ENCODE data around the gene RGS19. TPM values are rescaled to one million over a fixed set of nuclear protein-coding genes. Genes with fewer than 3 reads are reported as not detected.
"Not testable (repeated sequence)": the region's sequence is repeated elsewhere in the genome, so short reads cannot be mapped to it uniquely, and the experiment has no call there.

Gene RGS19
- total RNA-seq, 1 experiment from 2014 or later: 32.0 TPM

GRCh38 chr20:64087226-64087825 lies 8.0 kb upstream of the RGS19 start:
- BruUV-seq (replicated peaks); ATAC-seq; H3K36me3 ChIP-seq (ENCODE audit: control insufficient read depth, insufficient read depth, low read length); H3K9me3 ChIP-seq (ENCODE audit: control insufficient read depth, insufficient read depth, low read depth, low read length); H3K4me3 ChIP-seq (ENCODE audit: low read depth in 2 of 2, low read length in 2 of 2); POLR2A ChIA-PET; H3K27ac ChIP-seq (ENCODE audit: low read length); H3K4me1 ChIP-seq (ENCODE audit: control insufficient read depth, insufficient read depth, low read length); in situ Hi-C loops (cut with HindIII; ENCODE audit: low pct_unique_long_range_greater_than_20kb, low sequenced_read_pairs); intact Hi-C loops (cut with micrococcal nuclease; ENCODE audit: unreplicated experiment); H3K27me3 ChIP-seq (ENCODE audit: control insufficient read depth, insufficient read depth, low read length); DNase-seq (ENCODE audit: low read depth, low spot score): not testable (repeated sequence)
- CTCF ChIA-PET: interaction anchor here (1.1 kb wide), 1 partner anchor 15 kb away, joined by 3 read pairs; no protein-coding TSS in a partner anchor

DNA sequence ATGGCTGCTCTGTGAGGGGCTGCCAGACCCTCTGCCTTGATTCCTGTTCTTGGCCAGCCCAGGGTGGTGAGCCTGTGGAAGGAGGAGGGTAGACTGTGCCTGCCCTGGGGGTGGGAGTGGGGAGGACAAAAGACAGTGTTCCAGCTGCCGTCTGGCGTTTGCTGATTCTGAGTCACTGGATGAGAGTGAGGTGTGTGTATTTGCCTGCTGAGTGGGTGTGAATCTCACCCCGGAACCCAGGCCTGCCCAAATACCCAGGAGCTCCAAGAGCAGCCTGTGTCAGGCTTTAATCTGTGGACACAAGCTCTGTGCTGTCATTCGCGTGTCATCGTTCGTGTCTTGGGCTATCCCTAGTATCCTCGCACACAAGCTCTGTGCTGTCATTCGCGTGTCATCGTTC lies 7.5 kb upstream of the RGS19 start:
- no peak overlapping the region for H3K4me3 ChIP-seq (ENCODE audit: low read depth in 2 of 2, low read length in 2 of 2)
- ATAC-seq: no peak
- CTCF ChIA-PET: interaction anchor here (1.1 kb wide), 1 partner anchor 16 kb away, joined by 3 read pairs; no protein-coding TSS in a partner anchor

DNA sequence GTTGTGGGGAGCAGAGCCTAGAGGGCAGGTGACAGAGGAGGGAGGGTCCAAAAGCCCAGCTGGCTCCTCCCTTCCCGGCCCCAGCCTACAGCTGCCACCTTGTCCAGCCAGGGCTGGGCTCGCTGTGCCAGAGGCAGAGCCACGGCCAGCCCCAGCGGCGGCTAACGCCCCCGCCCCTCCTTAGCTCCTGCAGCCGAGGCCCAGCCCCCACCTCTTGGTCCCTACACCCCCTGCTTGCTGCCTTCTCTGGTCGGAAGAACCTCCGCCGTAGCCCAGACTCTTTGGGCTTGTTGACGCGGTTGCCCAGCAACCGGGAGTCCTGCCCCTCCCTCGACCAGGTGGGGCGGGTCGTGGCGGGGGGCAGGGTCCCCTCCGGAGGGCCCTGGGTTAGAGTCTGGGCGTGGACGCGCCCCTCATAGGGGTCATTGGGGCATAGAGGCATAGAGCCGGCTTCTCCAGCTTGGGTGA lies 5.4 kb upstream of the RGS19 start:
- no TSS peak for BruUV-seq (replicated peaks)
- DNase-seq (ENCODE audit: low read depth, low spot score) (no peak), ATAC-seq (no peak)
- in situ Hi-C loops (cut with HindIII; ENCODE audit: low pct_unique_long_range_greater_than_20kb, low sequenced_read_pairs): no loop called here
- POLR2A ChIA-PET: no interaction called here
- H3K9me3 ChIP-seq (ENCODE audit: control insufficient read depth, insufficient read depth, low read depth, low read length): no peaks in the 10 kb centered on the region
- no peaks in the 10 kb centered on the region for H3K36me3 ChIP-seq (ENCODE audit: control insufficient read depth, insufficient read depth, low read length)
- CTCF ChIA-PET: interaction anchor here (0.7 to 1.9 kb wide), 2 partner anchors 22 to 35 kb away, joined by 3 to 6 read pairs; no protein-coding TSS in a partner anchor
- H3K27me3 ChIP-seq (ENCODE audit: control insufficient read depth, insufficient read depth, low read length): no peaks in the 10 kb centered on the region
- H3K4me1 ChIP-seq (ENCODE audit: control insufficient read depth, insufficient read depth, low read length): peaks cover 11% of the 10 kb centered on the region
- intact Hi-C loops (cut with micrococcal nuclease; ENCODE audit: unreplicated experiment): no loop called here
- TF ChIP-seq SIN3A (IDR thresholded peaks at IDR 0.05; ENCODE audit: borderline replicate concordance, insufficient read depth, low read depth, low read length): no peak
- no peak for TF ChIP-seq TCF7L2 (IDR thresholded peaks at IDR 0.05; ENCODE audit: low read depth, low read length)
- no peak for TF ChIP-seq CTCF (IDR thresholded peaks at IDR 0.05)
- no peak for TF ChIP-seq POLR2AphosphoS5 (IDR thresholded peaks at IDR 0.05; ENCODE audit: low read depth, low read length)
- no peak for TF ChIP-seq REST (IDR thresholded peaks at IDR 0.05; ENCODE audit: insufficient read depth in 1 of 2, low read depth in 2 of 2, low read length in 1 of 2)
- H3K4me3 ChIP-seq (ENCODE audit: low read depth in 2 of 2, low read length in 2 of 2): no peak overlapping the region
- H3K27ac ChIP-seq (ENCODE audit: low read length): no peak overlapping the region

More for the DNA sequence above, 7.5 kb upstream of the RGS19 start:
- Histone ChIP-seq H3K4me1 (ENCODE audit: control insufficient read depth, insufficient read depth, low read length) (peaks cover 5% of the 10 kb centered on the region), H3K27ac (ENCODE audit: low read length) (no peak overlapping the region), H3K9me3 (ENCODE audit: control insufficient read depth, insufficient read depth, low read depth, low read length) (no peaks in the 10 kb centered on the region), H3K36me3 (ENCODE audit: control insufficient read depth, insufficient read depth, low read length) (no peaks in the 10 kb centered on the region), H3K27me3 (ENCODE audit: control insufficient read depth, insufficient read depth, low read length) (no peaks in the 10 kb centered on the region)
- no TSS peak for BruUV-seq (replicated peaks)
- POLR2A ChIA-PET: no interaction called here
- no peak for DNase-seq (ENCODE audit: low read depth, low spot score)
- intact Hi-C loops (cut with micrococcal nuclease; ENCODE audit: unreplicated experiment) (no loop called here), in situ Hi-C loops (cut with HindIII; ENCODE audit: low pct_unique_long_range_greater_than_20kb, low sequenced_read_pairs) (no loop called here)
- TF ChIP-seq POLR2AphosphoS5 (IDR thresholded peaks at IDR 0.05; ENCODE audit: low read depth, low read length) (no peak), TCF7L2 (IDR thresholded peaks at IDR 0.05; ENCODE audit: low read depth, low read length) (no peak), CTCF (IDR thresholded peaks at IDR 0.05) (no peak)

All from Panc1 (cell line).